Skeletal muscle cell (primary cell): Measurements from ENCODE around the gene WNT2.
"Not testable (repeated sequence)": the region's sequence is repeated elsewhere in the genome, so short reads cannot be mapped to it uniquely, and the experiment has no call there.

Experiments
- DNase-seq: peaks from one replicate; pipeline ENCODE4 v3.0.0-alpha.2; 2010; ENCODE audit warnings: low read depth
- H3K4me3 ChIP-seq: 2 replicates; pipeline ENCODE4 v1.5.1; 2011; ENCODE audit warnings: low read depth, mild to moderate bottlenecking, control low read depth, low read length, moderate library complexity

WNT2 gene

GRCh38 chr7:117271566-117271965 lies 51.3 kb downstream of the WNT2 start:
- DNase-seq = no peak
- H3K4me3 ChIP-seq = no peak overlapping the region

GRCh38 chr7:117270371-117270770 lies 52.5 kb downstream of the WNT2 start:
- DNase-seq = no peak
- no peak overlapping the region for H3K4me3 ChIP-seq

- peak; percentile 49 for DNase-seq
- H3K4me3 ChIP-seq = no peak overlapping the region
Observed at GRCh38 chr7:117269886-117270285, 53.0 kb downstream of the WNT2 start.

- H3K4me3 ChIP-seq = no peak overlapping the region
- peak; percentile 89 for DNase-seq
Observed at GRCh38 chr7:117269417-117269816, 53.4 kb downstream of the WNT2 start.

- no peak overlapping the region for H3K4me3 ChIP-seq
- DNase-seq = no peak
Observed at GRCh38 chr7:117264716-117265115, 58.1 kb downstream of the WNT2 start.

GRCh38 chr7:117262546-117262945 lies 60.3 kb downstream of the WNT2 start:
- DNase-seq = no peak
- no peak overlapping the region for H3K4me3 ChIP-seq

- DNase-seq = peak; percentile 36
- no peak overlapping the region for H3K4me3 ChIP-seq
Observed at GRCh38 chr7:117259615-117260014, 63.2 kb downstream of the WNT2 start.

GRCh38 chr7:117251687-117252086 lies 71.2 kb downstream of the WNT2 start:
- peak; percentile 55 for DNase-seq

GRCh38 chr7:117250801-117251200 lies 72.1 kb downstream of the WNT2 start:
- DNase-seq = no peak
- H3K4me3 ChIP-seq = no peak overlapping the region

More at GRCh38 chr7:117251687-117252086, 71.2 kb downstream of the WNT2 start:
- no peak overlapping the region for H3K4me3 ChIP-seq

GRCh38 chr7:117250245-117250644 lies 72.6 kb downstream of the WNT2 start:
- no peak for DNase-seq

GRCh38 chr7:117249696-117250095 lies 73.2 kb downstream of the WNT2 start:
- H3K4me3 ChIP-seq = no peak overlapping the region
- no peak for DNase-seq

More at GRCh38 chr7:117250245-117250644, 72.6 kb downstream of the WNT2 start:
- H3K4me3 ChIP-seq = no peak overlapping the region

GRCh38 chr7:117248829-117249228 lies 74.0 kb downstream of the WNT2 start:
- no peak overlapping the region for H3K4me3 ChIP-seq
- DNase-seq = no peak

- DNase-seq = no peak
- no peak overlapping the region for H3K4me3 ChIP-seq
Observed at GRCh38 chr7:117247809-117248208, 75.0 kb downstream of the WNT2 start.

GRCh38 chr7:117245703-117246102 lies 77.2 kb downstream of the WNT2 start:
- H3K4me3 ChIP-seq, DNase-seq: not testable (repeated sequence)

- H3K4me3 ChIP-seq = no peak overlapping the region
- DNase-seq = no peak
Observed at GRCh38 chr7:117243390-117243789, 79.5 kb downstream of the WNT2 start.

- no peak for DNase-seq
- H3K4me3 ChIP-seq = no peak overlapping the region
Observed at GRCh38 chr7:117241088-117241487, 81.8 kb downstream of the WNT2 start.

- H3K4me3 ChIP-seq = no peak overlapping the region
- no peak for DNase-seq
Observed at GRCh38 chr7:117238937-117239336, 83.9 kb downstream of the WNT2 start.

- no peak for DNase-seq
- H3K4me3 ChIP-seq = no peak overlapping the region
Observed at GRCh38 chr7:117238472-117238871, 84.4 kb downstream of the WNT2 start.

GRCh38 chr7:117237646-117238045 lies 85.2 kb downstream of the WNT2 start:
- H3K4me3 ChIP-seq = no peak overlapping the region
- no peak for DNase-seq

- no peak for DNase-seq
- no peak overlapping the region for H3K4me3 ChIP-seq
Observed at GRCh38 chr7:117231047-117231359, 91.9 kb downstream of the WNT2 start.

GRCh38 chr7:117230276-117231046 lies 92.4 kb downstream of the WNT2 start:
- H3K4me3 ChIP-seq = no peak overlapping the region
- no peak for DNase-seq

- peak; percentile 67 for DNase-seq
- H3K4me3 ChIP-seq = no peak overlapping the region
Observed at GRCh38 chr7:117229350-117229749, 93.5 kb downstream of the WNT2 start.
